GM12801 (cell line): ENCODE results near the gene AFM.

Source experiments
- CTCF ChIP-seq: IDR thresholded peaks from one replicate; pipeline ENCODE4 v1.5.1; 2011; ENCODE audit warnings: control low read depth; ENCODE audit not compliant: insufficient read length; ENCODE audit errors: extremely low read depth

The AFM gene

GRCh38 chr4:73443224-73443623 lies 38.3 kb upstream of the AFM start:
- TF ChIP-seq CTCF = no peak

- TF ChIP-seq CTCF = no peak
These were observed 35.9 kb upstream of the AFM start for GRCh38 chr4:73445383-73446335.

- TF ChIP-seq CTCF = peak; percentile 36
These were observed 35.1 kb upstream of the AFM start for GRCh38 chr4:73446336-73446938.

GRCh38 chr4:73447671-73448070 lies 33.9 kb upstream of the AFM start:
- TF ChIP-seq CTCF = no peak

- no peak for TF ChIP-seq CTCF
These were observed 32.9 kb upstream of the AFM start for GRCh38 chr4:73448448-73449203.

GRCh38 chr4:73450398-73451004 lies 31.0 kb upstream of the AFM start:
- TF ChIP-seq CTCF = no peak

GRCh38 chr4:73451404-73451803 lies 30.1 kb upstream of the AFM start:
- TF ChIP-seq CTCF = no peak
